Right lobe of liver (tissue), 6 donors: Measurements from ENCODE around the gene ZNF74. TPM values are rescaled to one million over a fixed set of nuclear protein-coding genes. Genes with fewer than 3 reads are reported as not detected.
"Not testable (repeated sequence)": the region's sequence is repeated elsewhere in the genome, so short reads cannot be mapped to it uniquely, and the experiment has no call there.

Experiments used
- ATAC-seq, 4 donors: fragments of 200-7000 bp; cut with Tn5 transposase; one replicate each; pipeline ENCODE4 v1.9.1; 2020; ENCODE audit warnings: mild to moderate bottlenecking in 4 of 4, moderate library complexity in 4 of 4
- DNase-seq, 3 donors: peaks; one replicate each; pipeline ENCODE4 v3.0.0-alpha.2; 2020
- H3K27ac ChIP-seq, 3 donors: fragments of 200-600 bp; one replicate each; pipeline ENCODE4 v1.8.0; 2022
- H3K27me3 ChIP-seq, 2 donors: fragments of 200-600 bp; one replicate each; pipeline ENCODE4 v1.8.0; 2022
- H3K36me3 ChIP-seq, 4 donors: fragments of 200-600 bp; sonication (generic) in 1 of 4; one replicate each; pipeline versions ENCODE4 v1.5.1 to v1.8.0; 2017 to 2022; ENCODE audit warnings: control low read depth in 1 of 4
- H3K4me1 ChIP-seq, 4 donors: fragments of 200-600 bp; sonication (generic) in 1 of 4; one replicate each; pipeline versions ENCODE4 v1.5.1 to v1.8.0; 2017 to 2022; ENCODE audit warnings: control low read depth in 1 of 4
- H3K4me3 ChIP-seq, 3 donors: fragments of 200-600 bp; one replicate each; pipeline ENCODE4 v1.8.0; 2022
- H3K9me3 ChIP-seq, 4 donors: fragments of 200-600 bp; sonication (generic) in 1 of 4; one replicate each; pipeline versions ENCODE4 v1.5.1 to v1.8.0; 2017 to 2022; ENCODE audit warnings: control low read depth in 1 of 4
- CTCF ChIP-seq, 4 donors: fragments of 200-600 bp in 3 of 4; fragments of 450-650 bp in 1 of 4; IDR thresholded peaks; one replicate each; pipeline versions ENCODE4 v1.5.1 to v1.8.0; 2016 to 2022; ENCODE audit warnings: antibody characterized with exemption in 4 of 4, mild to moderate bottlenecking in 2 of 4
- POLR2A ChIP-seq: fragments of 450-650 bp; IDR thresholded peaks from one replicate; pipeline ENCODE4 v1.6.1; 2017; ENCODE audit warnings: antibody characterized with exemption, mild to moderate bottlenecking
- WGBS: methylation state at CpG from one replicate; pipeline ENCODE4 v1.1.6; 2018; ENCODE audit warnings: low coverage, low lambda C conversion rate; ENCODE audit not compliant: insufficient coverage; ENCODE audit errors: missing lambda C conversion rate; 5-methylcytosine and 5-hydroxymethylcytosine counted together
- intact Hi-C, 2 donors: fragments of 100-400 bp; cut with DNase I; formaldehyde crosslinking; loops; one replicate each; pipeline versions ENCODE4 v1.11.2 to v1.14.1; 2022
- long read RNA-seq: library from polyadenylated mRNA; unstranded; transcript quantifications from one replicate; pipeline ENCODE4 v2.0.0, GENCODE V29; 2019
- total RNA-seq, 6 experiments: library from RNA; depleted of rRNA in 2 of 6; stranded (reverse); fragments of >200 nt in 2 of 6; fragmentation: NEBNext Ultra II Directional in 3 of 6; extraction: Animal tissue kit (Norgen Biotek cat#: 25700) in 3 of 6; gene quantifications; one replicate each; pipeline versions ENCODE4 v1.1.0 to v1.2.4, GENCODE V29; 2016 to 2023
- donor health status: DM: no; HTN: yes; CAD: no.
- donor health status: DM: no; HTN: no; CAD: no.
- donor health status: DM: no; HTN: no; CAD: no.
- donor health status: DM: no; HTN: yes; CAD: no.
- donor health status: DM: no; HTN: yes; CAD: no.

The ZNF74 gene
- total RNA-seq, result 1 to 10 TPM; 3.2 to 6.6 (median 3.4) TPM
- long read RNA-seq, result 0 reads

GRCh38 chr22:20393705-20394476 is at the start of gene ZNF74:
TSS of gene ZNF74 (plus strand) at chr22:20394151. CDS start at chr22:20394629, 478 bp downstream.
- DNase-seq (peak; percentile 90 to 93 (median 92)), ATAC-seq (peak; percentile 96 to 98 (median 96))
- intact Hi-C loops, result no loop called here
- Histone ChIP-seq H3K27me3 (no peaks in the 10 kb centered on the region), H3K36me3 (no peaks in the 10 kb centered on the region), H3K9me3 (no peaks in the 10 kb centered on the region), H3K4me1 (peaks cover 0 to 17% (median 4%) of the 10 kb centered on the region in 4 donors), H3K27ac (peak within 1 kb of the TSS; percentile 34 to 67 (median 66)), H3K4me3 (peak within 1 kb of the TSS; percentile 71 to 90 (median 83))
- TF ChIP-seq POLR2A (peak; percentile 73), CTCF (IDR thresholded peaks at IDR 0.05) (no peak)
- 0% methylated on average over 6 of the region's 71 CpGs for WGBS

- intact Hi-C loops, result not testable (repeated sequence)
Measured at GRCh38 chr22:20346553-20346952, 47.4 kb upstream of the ZNF74 start.

GRCh38 chr22:20352536-20352935 is 41.4 kb upstream of the ZNF74 start:
- H3K9me3 ChIP-seq, H3K36me3 ChIP-seq, H3K27me3 ChIP-seq, H3K4me3 ChIP-seq, DNase-seq, H3K27ac ChIP-seq, ATAC-seq, H3K4me1 ChIP-seq, intact Hi-C loops: not testable (repeated sequence)
- WGBS, result 100% methylated on average over 2 of the region's 6 CpGs

More at GRCh38 chr22:20346553-20346952, 47.4 kb upstream of the ZNF74 start:
- not testable (repeated sequence) for H3K36me3 ChIP-seq, H3K27ac ChIP-seq, DNase-seq, H3K4me3 ChIP-seq, H3K4me1 ChIP-seq, H3K27me3 ChIP-seq, ATAC-seq, H3K9me3 ChIP-seq
- 20% methylated on average over 1 of the region's 7 CpGs for WGBS

- intact Hi-C loops, result no loop called here
- no peak for TF ChIP-seq POLR2A
- 90% methylated on average over 36 of the region's 81 CpGs for WGBS
Measured at GRCh38 chr22:20354238-20354975, 39.5 kb upstream of the ZNF74 start.

GRCh38 chr22:20355939-20356636 is 37.9 kb upstream of the ZNF74 start:
- DNase-seq, intact Hi-C loops, H3K36me3 ChIP-seq, H3K9me3 ChIP-seq, ATAC-seq, H3K4me1 ChIP-seq, H3K27me3 ChIP-seq, H3K4me3 ChIP-seq, H3K27ac ChIP-seq: not testable (repeated sequence)
- 95% methylated on average over 63 of the region's 98 CpGs for whole genome bisulfite sequencing

More at GRCh38 chr22:20354238-20354975, 39.5 kb upstream of the ZNF74 start:
- no peaks in the 10 kb centered on the region for H3K36me3 ChIP-seq
- H3K4me3 ChIP-seq, result no peak overlapping the region
- H3K27me3 ChIP-seq, result no peaks in the 10 kb centered on the region
- no peak for DNase-seq
- H3K9me3 ChIP-seq, result no peaks in the 10 kb centered on the region
- no peaks in the 10 kb centered on the region for H3K4me1 ChIP-seq
- no peak overlapping the region for H3K27ac ChIP-seq
- ATAC-seq, result no peak

- H3K36me3 ChIP-seq, ATAC-seq, intact Hi-C loops, DNase-seq, H3K27me3 ChIP-seq, H3K9me3 ChIP-seq, H3K4me3 ChIP-seq, H3K4me1 ChIP-seq, H3K27ac ChIP-seq: not testable (repeated sequence)
- WGBS, result 96% methylated on average over 54 of the region's 66 CpGs
Measured at GRCh38 chr22:20356906-20357305, 37.0 kb upstream of the ZNF74 start.

GRCh38 chr22:20357967-20358366 is 36.0 kb upstream of the ZNF74 start:
- H3K27ac ChIP-seq, ATAC-seq, H3K9me3 ChIP-seq, H3K4me3 ChIP-seq, H3K36me3 ChIP-seq, DNase-seq, H3K27me3 ChIP-seq, intact Hi-C loops, H3K4me1 ChIP-seq: not testable (repeated sequence)
- WGBS, result 94% methylated on average over 42 of the region's 70 CpGs

GRCh38 chr22:20358503-20359239 is 35.3 kb upstream of the ZNF74 start:
- ATAC-seq, H3K36me3 ChIP-seq, DNase-seq, H3K4me1 ChIP-seq, H3K4me3 ChIP-seq, H3K27me3 ChIP-seq, H3K9me3 ChIP-seq, H3K27ac ChIP-seq, intact Hi-C loops: not testable (repeated sequence)
- 96% methylated on average over 11 of the region's 103 CpGs for WGBS

GRCh38 chr22:20360261-20360660 is 33.7 kb upstream of the ZNF74 start:
- H3K36me3 ChIP-seq, H3K4me3 ChIP-seq, H3K4me1 ChIP-seq, H3K27me3 ChIP-seq, ATAC-seq, DNase-seq, H3K27ac ChIP-seq, H3K9me3 ChIP-seq, intact Hi-C loops: not testable (repeated sequence)
- WGBS, result 94% methylated on average over 51 of the region's 60 CpGs
